Suprapubic skin (tissue), 3 donors: Measurements from ENCODE around the gene ITPK1.

Source experiments
- EP300 ChIP-seq: sonication (generic); formaldehyde crosslinking; IDR thresholded peaks from one replicate; pipeline ENCODE4 v1.6.1; 2017; ENCODE audit warnings: antibody characterized with exemption
- TF ChIP-seq, protein P1 (sequence below), 2 donors: fragments of 200-600 bp in 1 of 2; fragments of 450-650 bp in 1 of 2; sonication (generic) in 1 of 2; IDR thresholded peaks; one replicate each; pipeline ENCODE4 v1.5.1; 2016 to 2019; ENCODE audit warnings: antibody characterized with exemption in 2 of 2, mild to moderate bottlenecking in 1 of 2, moderate library complexity in 1 of 2

DNA sequence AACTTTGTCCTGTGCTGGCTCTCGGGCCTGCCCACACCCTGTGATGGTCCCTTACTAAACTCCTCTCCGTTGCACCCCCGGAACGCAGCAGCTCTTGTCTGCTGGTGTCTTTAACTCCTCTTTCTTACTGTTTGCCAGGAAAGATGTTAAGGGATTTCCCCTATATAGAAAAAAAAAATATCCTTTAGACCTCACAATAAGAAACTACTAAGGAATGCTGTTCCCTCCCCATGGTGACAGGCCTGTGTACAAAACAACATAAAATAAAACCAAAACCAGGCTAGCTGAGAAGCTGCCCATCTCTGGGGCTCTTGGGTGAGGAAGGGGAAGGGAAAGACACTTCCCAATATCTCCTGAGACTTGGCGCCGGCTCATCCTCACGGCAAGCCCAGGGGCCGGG lies 97.4 kb downstream of the ITPK1 start:
- TF ChIP-seq EP300, result no peak
- TF ChIP-seq, protein P1, sequence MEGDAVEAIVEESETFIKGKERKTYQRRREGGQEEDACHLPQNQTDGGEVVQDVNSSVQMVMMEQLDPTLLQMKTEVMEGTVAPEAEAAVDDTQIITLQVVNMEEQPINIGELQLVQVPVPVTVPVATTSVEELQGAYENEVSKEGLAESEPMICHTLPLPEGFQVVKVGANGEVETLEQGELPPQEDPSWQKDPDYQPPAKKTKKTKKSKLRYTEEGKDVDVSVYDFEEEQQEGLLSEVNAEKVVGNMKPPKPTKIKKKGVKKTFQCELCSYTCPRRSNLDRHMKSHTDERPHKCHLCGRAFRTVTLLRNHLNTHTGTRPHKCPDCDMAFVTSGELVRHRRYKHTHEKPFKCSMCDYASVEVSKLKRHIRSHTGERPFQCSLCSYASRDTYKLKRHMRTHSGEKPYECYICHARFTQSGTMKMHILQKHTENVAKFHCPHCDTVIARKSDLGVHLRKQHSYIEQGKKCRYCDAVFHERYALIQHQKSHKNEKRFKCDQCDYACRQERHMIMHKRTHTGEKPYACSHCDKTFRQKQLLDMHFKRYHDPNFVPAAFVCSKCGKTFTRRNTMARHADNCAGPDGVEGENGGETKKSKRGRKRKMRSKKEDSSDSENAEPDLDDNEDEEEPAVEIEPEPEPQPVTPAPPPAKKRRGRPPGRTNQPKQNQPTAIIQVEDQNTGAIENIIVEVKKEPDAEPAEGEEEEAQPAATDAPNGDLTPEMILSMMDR (IDR thresholded peaks at IDR 0.05), result no peak
